ENCODE data around the gene CYP4F11. TPM values are rescaled to one million over a fixed set of nuclear protein-coding genes. Genes with fewer than 3 reads are reported as not detected.
"Not testable (repeated sequence)": the region's sequence is repeated elsewhere in the genome, so short reads cannot be mapped to it uniquely, and the experiment has no call there.

The CYP4F11 gene
- 1 to 10 TPM; 6.7 to 8.1 TPM for total RNA-seq

- Histone ChIP-seq H3K4me1 (no peaks in the 10 kb centered on the region), H3K27me3 (no peaks in the 10 kb centered on the region), H3K36me3 (no peaks in the 10 kb centered on the region), H3K9me3 (no peaks in the 10 kb centered on the region), H3K27ac (peak within 1 kb of the TSS; percentile 53), H3K9ac (ENCODE audit: low read depth in 2 of 2, low read length in 2 of 2) (peak within 1 kb of the TSS in 1 of 2 donors; percentile 16), H3K4me3 (no peak within 1 kb of the TSS)
- peak; percentile 89 for DNase-seq
- TF ChIP-seq, protein P1, sequence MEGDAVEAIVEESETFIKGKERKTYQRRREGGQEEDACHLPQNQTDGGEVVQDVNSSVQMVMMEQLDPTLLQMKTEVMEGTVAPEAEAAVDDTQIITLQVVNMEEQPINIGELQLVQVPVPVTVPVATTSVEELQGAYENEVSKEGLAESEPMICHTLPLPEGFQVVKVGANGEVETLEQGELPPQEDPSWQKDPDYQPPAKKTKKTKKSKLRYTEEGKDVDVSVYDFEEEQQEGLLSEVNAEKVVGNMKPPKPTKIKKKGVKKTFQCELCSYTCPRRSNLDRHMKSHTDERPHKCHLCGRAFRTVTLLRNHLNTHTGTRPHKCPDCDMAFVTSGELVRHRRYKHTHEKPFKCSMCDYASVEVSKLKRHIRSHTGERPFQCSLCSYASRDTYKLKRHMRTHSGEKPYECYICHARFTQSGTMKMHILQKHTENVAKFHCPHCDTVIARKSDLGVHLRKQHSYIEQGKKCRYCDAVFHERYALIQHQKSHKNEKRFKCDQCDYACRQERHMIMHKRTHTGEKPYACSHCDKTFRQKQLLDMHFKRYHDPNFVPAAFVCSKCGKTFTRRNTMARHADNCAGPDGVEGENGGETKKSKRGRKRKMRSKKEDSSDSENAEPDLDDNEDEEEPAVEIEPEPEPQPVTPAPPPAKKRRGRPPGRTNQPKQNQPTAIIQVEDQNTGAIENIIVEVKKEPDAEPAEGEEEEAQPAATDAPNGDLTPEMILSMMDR (IDR thresholded peaks at IDR 0.05), result no peak
- intact Hi-C loops (cut with DNase I), result no loop called here
These were observed at the start of gene CYP4F11 for GRCh38 chr19:15934332-15935078. CYP4F11 (minus strand) TSS chr19:15934529; CDS start chr19:15934408, 121 bp downstream.

DNA sequence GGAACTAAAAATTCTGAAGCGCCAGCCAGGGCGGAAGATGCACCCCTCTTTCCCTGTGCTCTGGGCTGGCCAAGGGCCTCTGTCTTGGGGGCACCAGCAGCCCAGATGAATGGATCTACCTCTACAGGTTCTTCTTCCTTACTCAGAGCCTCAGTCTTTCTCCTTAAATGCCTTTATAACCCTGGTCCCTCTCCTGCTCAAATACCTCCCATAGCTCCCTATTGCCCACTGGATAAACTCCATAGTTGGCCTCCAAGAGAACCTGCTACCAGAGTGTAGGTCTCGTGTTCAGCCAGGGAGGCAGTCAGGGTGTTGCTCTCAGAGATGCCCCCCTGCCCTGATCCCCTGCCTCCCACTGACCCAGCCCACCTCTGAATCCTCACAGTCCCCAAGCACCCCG lies 45.0 kb upstream of the CYP4F11 start:
- no peaks in the 10 kb centered on the region for H3K36me3 ChIP-seq
- no peak overlapping the region for H3K9ac ChIP-seq (ENCODE audit: low read depth in 2 of 2, low read length in 2 of 2)
- no peaks in the 10 kb centered on the region for H3K4me1 ChIP-seq
- intact Hi-C loops (cut with DNase I), result no loop called here
- TF ChIP-seq, protein P1 (IDR thresholded peaks at IDR 0.05), result no peak
- no peak overlapping the region for H3K27ac ChIP-seq
- DNase-seq, result no peak
- H3K27me3 ChIP-seq, result no peaks in the 10 kb centered on the region
- no peak overlapping the region for H3K4me3 ChIP-seq
- no peaks in the 10 kb centered on the region for H3K9me3 ChIP-seq

- Histone ChIP-seq H3K4me1 (no peaks in the 10 kb centered on the region), H3K27me3 (no peaks in the 10 kb centered on the region)
- TF ChIP-seq, protein P1 (IDR thresholded peaks at IDR 0.05), result no peak
These were observed 43.4 kb upstream of the CYP4F11 start for GRCh38 chr19:15977690-15978089.

DNA sequence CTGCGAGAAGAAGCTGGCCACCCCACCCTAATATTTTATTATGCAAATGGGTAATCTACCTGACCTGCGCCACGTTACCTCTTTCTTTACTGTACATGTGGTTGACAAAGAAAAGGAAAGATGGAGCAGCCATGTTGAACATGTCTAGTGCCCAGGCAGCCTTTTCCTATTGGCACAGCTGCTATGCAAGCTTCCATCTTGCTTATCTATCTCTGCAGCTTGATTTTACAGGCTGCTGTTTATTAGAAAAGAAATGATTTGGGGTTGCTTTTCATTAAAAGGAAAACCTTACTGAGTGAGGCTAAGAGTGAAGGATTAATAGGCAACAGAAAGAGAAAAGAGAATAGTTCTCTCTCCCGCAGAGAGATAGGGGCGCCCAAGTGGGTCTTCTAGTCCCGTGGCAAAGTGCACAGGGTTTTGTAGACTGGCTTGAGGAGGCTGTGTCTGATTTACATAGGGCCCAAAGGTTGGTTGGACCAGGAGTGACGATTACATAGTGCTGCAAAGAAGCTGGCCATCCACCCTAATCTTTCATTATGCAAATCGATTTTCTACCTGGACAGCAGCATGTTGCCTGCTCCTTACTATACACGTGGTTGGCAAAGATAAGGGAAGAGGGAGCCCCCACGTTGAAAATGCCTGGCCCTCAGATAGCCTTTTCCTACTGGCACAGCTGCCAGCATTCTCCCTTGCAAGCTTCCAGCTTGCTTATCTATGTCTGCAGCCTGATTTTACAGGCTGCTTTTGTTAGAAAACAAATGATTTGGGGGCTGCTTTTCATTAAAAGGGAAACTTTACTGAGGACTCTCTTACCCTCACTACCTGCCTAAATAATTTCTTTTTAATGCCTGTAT lies 42.7 kb upstream of the CYP4F11 start:
- DNase-seq, result no peak
- no peaks in the 10 kb centered on the region for H3K4me1 ChIP-seq
- TF ChIP-seq, protein P1 (IDR thresholded peaks at IDR 0.05), result no peak
- intact Hi-C loops (cut with DNase I), result no loop called here
- H3K27me3 ChIP-seq, result no peaks in the 10 kb centered on the region
- no peak overlapping the region for H3K27ac ChIP-seq
- no peaks in the 10 kb centered on the region for H3K9me3 ChIP-seq
- no peak overlapping the region for H3K4me3 ChIP-seq
- no peak overlapping the region for H3K9ac ChIP-seq (ENCODE audit: low read depth in 2 of 2, low read length in 2 of 2)
- no peaks in the 10 kb centered on the region for H3K36me3 ChIP-seq

More at GRCh38 chr19:15977690-15978089, 43.4 kb upstream of the CYP4F11 start:
- no peak for DNase-seq
- no peak overlapping the region for H3K4me3 ChIP-seq
- H3K9me3 ChIP-seq, result no peaks in the 10 kb centered on the region
- intact Hi-C loops (cut with DNase I), result no loop called here
- H3K9ac ChIP-seq (ENCODE audit: low read depth in 2 of 2, low read length in 2 of 2), result no peak overlapping the region
- H3K36me3 ChIP-seq, result no peaks in the 10 kb centered on the region
- H3K27ac ChIP-seq, result no peak overlapping the region

DNA sequence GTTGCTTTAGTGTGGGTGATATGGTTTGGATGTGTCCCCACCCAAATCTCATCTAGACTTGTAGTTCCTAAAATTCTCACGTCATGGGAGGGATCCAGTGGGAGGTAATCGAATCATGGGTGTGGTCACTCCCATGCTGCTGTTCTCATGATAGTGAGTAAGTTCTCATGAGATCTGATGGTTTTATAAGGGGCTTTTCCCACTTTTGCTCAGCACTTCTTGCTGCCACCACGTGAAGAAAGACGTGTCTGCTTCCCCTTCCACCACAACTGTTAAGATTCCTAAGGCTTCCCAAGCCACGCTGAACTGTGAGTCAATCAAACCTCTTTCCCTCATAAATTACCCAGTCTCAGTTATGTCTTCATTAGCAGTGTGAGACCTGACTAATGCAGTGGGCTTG lies 40.5 kb upstream of the CYP4F11 start:
- Histone ChIP-seq H3K4me1 (no peaks in the 10 kb centered on the region), H3K27me3 (no peaks in the 10 kb centered on the region), H3K27ac (no peak overlapping the region), H3K9ac (ENCODE audit: low read depth in 2 of 2, low read length in 2 of 2) (no peak overlapping the region), H3K9me3 (no peaks in the 10 kb centered on the region), H3K4me3 (no peak overlapping the region), H3K36me3 (no peaks in the 10 kb centered on the region)
- intact Hi-C loops (cut with DNase I), result no loop called here
- no peak for DNase-seq
- TF ChIP-seq, protein P1 (IDR thresholded peaks at IDR 0.05), result no peak

GRCh38 chr19:15972043-15972442 lies 37.7 kb upstream of the CYP4F11 start:
- H3K9ac ChIP-seq (ENCODE audit: low read depth in 2 of 2, low read length in 2 of 2); H3K4me3 ChIP-seq; H3K27ac ChIP-seq; intact Hi-C loops (cut with DNase I); H3K4me1 ChIP-seq; H3K36me3 ChIP-seq; H3K27me3 ChIP-seq; DNase-seq; H3K9me3 ChIP-seq: not testable (repeated sequence)

Measured in colonic mucosa (tissue), 4 donors.